Right cardiac atrium (tissue), 5 donors: Measurements from ENCODE around the gene RFX6. TPM values are rescaled to one million over a fixed set of nuclear protein-coding genes. Genes with fewer than 3 reads are reported as not detected.

Experiments
- ATAC-seq, 2 donors: fragments of 200-7000 bp; cut with Tn5 transposase; one replicate each; pipeline versions ENCODE4 v1.8.0 to v1.9.1; 2020; ENCODE audit warnings: moderate library complexity in 2 of 2, mild to moderate bottlenecking in 1 of 2
- DNase-seq, 3 donors: peaks; one replicate each; pipeline ENCODE4 v3.0.0-alpha.2; 2020
- H3K27ac ChIP-seq: one replicate; pipeline ENCODE4 v1.5.1; 2013; ENCODE audit warnings: mild to moderate bottlenecking, low read length, control low read depth, moderate library complexity
- H3K27me3 ChIP-seq: one replicate; pipeline ENCODE4 v1.6.1; 2013; ENCODE audit not compliant: control insufficient read depth, insufficient read depth
- H3K4me1 ChIP-seq: one replicate; pipeline ENCODE4 v1.6.1; 2013; ENCODE audit warnings: low read length; ENCODE audit not compliant: control insufficient read depth, insufficient read depth
- H3K4me3 ChIP-seq: one replicate; pipeline ENCODE4 v1.5.1; 2013; ENCODE audit warnings: low read length, control low read depth
- H3K9me3 ChIP-seq: one replicate; pipeline ENCODE4 v1.6.1; 2013; ENCODE audit warnings: low read length; ENCODE audit not compliant: control insufficient read depth
- WGBS: extraction: QIAGEN DNeasy Blood & Tissue Kit; methylation state at CpG from one replicate; pipeline ENCODE4 v1.1.7; 2013; 5-methylcytosine and 5-hydroxymethylcytosine counted together
- intact Hi-C, 4 donors: fragments of 100-400 bp; cut with DNase I; formaldehyde crosslinking; loops; one replicate each; pipeline versions ENCODE4 v1.11.0 to v1.14.0; 2022 to 2023
- polyA plus RNA-seq: library from polyadenylated mRNA; stranded (reverse); fragments of 200-250 nt; gene quantifications from one replicate; pipeline ENCODE4 v1.2.3, GENCODE V29; 2013
- total RNA-seq, 4 donors: library from RNA; stranded (reverse); fragmentation: NEBNext Ultra II Directional; extraction: Animal tissue kit (Norgen Biotek cat#: 25700); gene quantifications; one replicate each; pipeline ENCODE4 v1.2.1, GENCODE V29; 2021
- donor health status: healthy with polysubstance abuse.
- donor health status: DM: no; HTN: yes; CAD: no.
- donor health status: DM: no; HTN: no; CAD: no.
- donor health status: DM: no; HTN: yes; CAD: no; lungs with severe emphysema.
- donor health status: DM: yes; HTN: yes; CAD: no.

The RFX6 gene
- total and polyA plus RNA-seq, 5 donors, result not detected

- Histone ChIP-seq H3K27ac (no peak overlapping the region), H3K9me3 (no peaks in the 10 kb centered on the region), H3K4me3 (no peak overlapping the region), H3K27me3 (no peaks in the 10 kb centered on the region), H3K4me1 (no peaks in the 10 kb centered on the region)
- ATAC-seq (no peak), DNase-seq (no peak)
- intact Hi-C loops, result no loop called here
- WGBS, result 43% methylated on average over 4 of the region's 4 CpGs
These were observed 64.7 kb downstream of the RFX6 start for GRCh38 chr6:116941727-116942126.

- no peaks in the 10 kb centered on the region for H3K27me3 ChIP-seq
- no peaks in the 10 kb centered on the region for H3K9me3 ChIP-seq
- DNase-seq, result no peak
- H3K4me3 ChIP-seq, result no peak overlapping the region
- no peak for ATAC-seq
- H3K4me1 ChIP-seq, result no peaks in the 10 kb centered on the region
- 80% methylated on average over 5 of the region's 5 CpGs for WGBS
- H3K27ac ChIP-seq, result no peak overlapping the region
- intact Hi-C loops, result no loop called here
These were observed 68.8 kb downstream of the RFX6 start for GRCh38 chr6:116945809-116946208.

- no peak for ATAC-seq
- no peaks in the 10 kb centered on the region for H3K27me3 ChIP-seq
- no peak overlapping the region for H3K27ac ChIP-seq
- H3K4me1 ChIP-seq, result no peaks in the 10 kb centered on the region
- intact Hi-C loops, result no loop called here
- H3K9me3 ChIP-seq, result no peaks in the 10 kb centered on the region
- 61% methylated on average over 1 of the region's 1 CpG for WGBS
- H3K4me3 ChIP-seq, result no peak overlapping the region
- DNase-seq, result no peak
These were observed 71.7 kb downstream of the RFX6 start for GRCh38 chr6:116948533-116949304.

- Histone ChIP-seq H3K27ac (no peak overlapping the region), H3K4me1 (no peaks in the 10 kb centered on the region), H3K4me3 (no peak overlapping the region), H3K9me3 (no peaks in the 10 kb centered on the region), H3K27me3 (no peaks in the 10 kb centered on the region)
- no peak for DNase-seq
- ATAC-seq, result no peak
- WGBS, result 57% methylated on average over 2 of the region's 2 CpGs
- intact Hi-C loops, result loop anchor here in 1 of 4 donors (10.0 kb wide), 1 partner anchor 175 kb away; no protein-coding TSS in a partner anchor
These were observed 72.9 kb downstream of the RFX6 start for GRCh38 chr6:116949964-116950363.

- Histone ChIP-seq H3K27ac (no peak overlapping the region), H3K4me3 (no peak overlapping the region), H3K4me1 (no peaks in the 10 kb centered on the region), H3K9me3 (no peaks in the 10 kb centered on the region), H3K27me3 (no peaks in the 10 kb centered on the region)
- intact Hi-C loops, result loop anchor here in 1 of 4 donors (10.0 kb wide), 1 partner anchor 180 kb away; no protein-coding TSS in a partner anchor
- ATAC-seq (peak in 1 of 2 donors; percentile 41), DNase-seq (no peak)
- 10% methylated on average over 2 of the region's 2 CpGs for WGBS
These were observed 77.3 kb downstream of the RFX6 start for GRCh38 chr6:116954335-116954734.

- Histone ChIP-seq H3K27me3 (no peaks in the 10 kb centered on the region), H3K9me3 (no peaks in the 10 kb centered on the region), H3K4me1 (no peaks in the 10 kb centered on the region), H3K27ac (no peak overlapping the region), H3K4me3 (no peak overlapping the region)
- intact Hi-C loops, result loop anchor here in 1 of 4 donors (10.0 kb wide), 1 partner anchor 180 kb away; no protein-coding TSS in a partner anchor
- 74% methylated on average over 7 of the region's 7 CpGs for whole genome bisulfite sequencing
- no peak for ATAC-seq
- no peak for DNase-seq
These were observed 77.9 kb downstream of the RFX6 start for GRCh38 chr6:116954938-116955337.

GRCh38 chr6:116955773-116956172, 78.7 kb downstream of the RFX6 start:
- intact Hi-C loops, result loop anchor here in 1 of 4 donors (10.0 kb wide), 1 partner anchor 181 kb away; no protein-coding TSS in a partner anchor
- no peak for DNase-seq
- H3K27ac ChIP-seq, result no peak overlapping the region
- no peak overlapping the region for H3K4me3 ChIP-seq
- no peak for ATAC-seq
- 49% methylated on average over 7 of the region's 7 CpGs for WGBS
- H3K9me3 ChIP-seq, result no peaks in the 10 kb centered on the region
- no peaks in the 10 kb centered on the region for H3K27me3 ChIP-seq
- no peaks in the 10 kb centered on the region for H3K4me1 ChIP-seq

DNA sequence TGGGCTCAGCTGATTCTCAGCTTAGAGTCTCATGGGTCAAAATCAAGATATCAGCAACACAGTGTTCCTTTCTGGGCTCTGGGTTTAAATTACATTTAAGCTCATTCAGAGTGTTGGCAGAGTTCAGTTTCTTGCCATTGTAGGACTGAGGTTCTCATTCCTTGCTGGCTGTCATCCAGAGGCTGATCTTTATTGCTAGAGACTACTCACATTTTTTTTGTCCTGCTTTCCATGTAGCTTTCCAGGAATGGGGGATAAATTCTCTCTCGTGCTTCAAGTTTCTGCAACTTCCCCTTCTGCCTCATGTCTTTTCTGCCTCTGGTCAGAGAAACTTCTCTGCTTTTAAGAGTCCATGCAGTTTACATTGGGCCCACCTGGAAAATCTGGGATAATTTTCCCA, 86.9 kb downstream of the RFX6 start:
- no peak overlapping the region for H3K27ac ChIP-seq
- ATAC-seq (no peak), DNase-seq (no peak)
- intact Hi-C loops, result no loop called here
- no peaks in the 10 kb centered on the region for H3K4me1 ChIP-seq
- no peak overlapping the region for H3K4me3 ChIP-seq
- WGBS, result 42% methylated on average over 1 of the region's 1 CpG
- no peaks in the 10 kb centered on the region for H3K9me3 ChIP-seq
- no peaks in the 10 kb centered on the region for H3K27me3 ChIP-seq

- no peak for ATAC-seq
- intact Hi-C loops, result no loop called here
- H3K4me3 ChIP-seq, result no peak overlapping the region
- H3K9me3 ChIP-seq, result no peaks in the 10 kb centered on the region
- DNase-seq, result no peak
- no peaks in the 10 kb centered on the region for H3K4me1 ChIP-seq
- 64% methylated on average over 6 of the region's 6 CpGs for WGBS
- no peak overlapping the region for H3K27ac ChIP-seq
- H3K27me3 ChIP-seq, result no peaks in the 10 kb centered on the region
These were observed 89.9 kb downstream of the RFX6 start for GRCh38 chr6:116966675-116967576.

- H3K9me3 ChIP-seq, result no peaks in the 10 kb centered on the region
- DNase-seq (no peak), ATAC-seq (peak in 1 of 2 donors; percentile 54)
- H3K4me1 ChIP-seq, result no peaks in the 10 kb centered on the region
- no peak overlapping the region for H3K4me3 ChIP-seq
- intact Hi-C loops, result no loop called here
- no peaks in the 10 kb centered on the region for H3K27me3 ChIP-seq
- H3K27ac ChIP-seq, result no peak overlapping the region
- 30% methylated on average over 5 of the region's 5 CpGs for WGBS
These were observed 92.3 kb downstream of the RFX6 start for GRCh38 chr6:116969211-116969863.
